Prostate gland (tissue), 2 donors: ENCODE results near the gene ALK.

Experiments used
- POLR2A ChIP-seq: fragments of 450-650 bp; IDR thresholded peaks from one replicate; pipeline ENCODE4 v1.6.1; 2016; ENCODE audit warnings: antibody characterized with exemption, mild to moderate bottlenecking
- POLR2AphosphoS5 ChIP-seq: sonication (generic); formaldehyde crosslinking; IDR thresholded peaks from one replicate; pipeline ENCODE4 v1.6.1; 2017; ENCODE audit warnings: antibody characterized with exemption
- TF ChIP-seq, protein P1 (sequence below), 4 experiments: fragments of 200-600 bp in 2 of 4; fragments of 450-650 bp in 2 of 4; sonication (generic) in 2 of 4; IDR thresholded peaks; 1 replicate in 3 of 4; 2 replicates in 1 of 4; pipeline ENCODE4 v1.5.1; 2016 to 2019; ENCODE audit warnings: antibody characterized with exemption in 4 of 4, mild to moderate bottlenecking in 2 of 4, moderate library complexity in 2 of 4

DNA sequence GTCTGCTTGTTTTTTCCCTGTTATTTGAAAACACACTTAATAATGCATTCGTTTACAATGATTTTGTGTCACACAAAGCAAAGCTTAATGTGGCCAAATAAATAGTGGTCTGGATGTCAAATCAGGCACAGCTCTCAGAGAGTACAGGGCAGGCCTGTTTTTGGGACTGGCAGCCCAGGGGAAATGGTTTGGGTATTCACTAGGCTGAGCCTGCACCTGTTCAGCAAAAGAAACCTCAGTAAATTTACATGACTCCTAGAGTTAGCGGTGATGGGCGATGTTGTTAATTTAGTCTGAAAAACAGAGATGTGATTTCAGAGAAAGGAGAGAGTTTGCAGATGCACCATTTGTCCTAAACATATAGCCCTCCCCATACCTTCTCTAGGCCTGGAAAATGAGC, 197.1 kb downstream of the ALK start:
- TF ChIP-seq, protein P1, sequence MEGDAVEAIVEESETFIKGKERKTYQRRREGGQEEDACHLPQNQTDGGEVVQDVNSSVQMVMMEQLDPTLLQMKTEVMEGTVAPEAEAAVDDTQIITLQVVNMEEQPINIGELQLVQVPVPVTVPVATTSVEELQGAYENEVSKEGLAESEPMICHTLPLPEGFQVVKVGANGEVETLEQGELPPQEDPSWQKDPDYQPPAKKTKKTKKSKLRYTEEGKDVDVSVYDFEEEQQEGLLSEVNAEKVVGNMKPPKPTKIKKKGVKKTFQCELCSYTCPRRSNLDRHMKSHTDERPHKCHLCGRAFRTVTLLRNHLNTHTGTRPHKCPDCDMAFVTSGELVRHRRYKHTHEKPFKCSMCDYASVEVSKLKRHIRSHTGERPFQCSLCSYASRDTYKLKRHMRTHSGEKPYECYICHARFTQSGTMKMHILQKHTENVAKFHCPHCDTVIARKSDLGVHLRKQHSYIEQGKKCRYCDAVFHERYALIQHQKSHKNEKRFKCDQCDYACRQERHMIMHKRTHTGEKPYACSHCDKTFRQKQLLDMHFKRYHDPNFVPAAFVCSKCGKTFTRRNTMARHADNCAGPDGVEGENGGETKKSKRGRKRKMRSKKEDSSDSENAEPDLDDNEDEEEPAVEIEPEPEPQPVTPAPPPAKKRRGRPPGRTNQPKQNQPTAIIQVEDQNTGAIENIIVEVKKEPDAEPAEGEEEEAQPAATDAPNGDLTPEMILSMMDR (IDR thresholded peaks at IDR 0.05), result no peak
- no peak for TF ChIP-seq POLR2AphosphoS5
- TF ChIP-seq POLR2A, result no peak
